Lower lobe of right lung (tissue), 2 donors: Measurements from ENCODE around the gene RGS7. TPM values are rescaled to one million over a fixed set of nuclear protein-coding genes. Genes with fewer than 3 reads are reported as not detected.
A peak's percentile ranks its signal among the peaks of the same experiment; 100 is the strongest.

Experiments
- ATAC-seq, 2 donors: fragments of 200-7000 bp; cut with Tn5 transposase; one replicate each; pipeline ENCODE4 v1.9.1; 2020 to 2022; ENCODE audit warnings: mild to moderate bottlenecking in 2 of 2, moderate library complexity in 2 of 2
- DNase-seq: peaks from one replicate; pipeline ENCODE4 v3.0.0-alpha.2; 2020
- H3K27ac ChIP-seq: fragments of 200-600 bp; one replicate; pipeline ENCODE4 v1.8.0; 2022
- H3K27me3 ChIP-seq: fragments of 200-600 bp; one replicate; pipeline ENCODE4 v1.8.0; 2022; ENCODE audit warnings: low read depth
- H3K36me3 ChIP-seq: fragments of 200-600 bp; one replicate; pipeline ENCODE4 v1.8.0; 2022; ENCODE audit warnings: mild to moderate bottlenecking
- H3K4me1 ChIP-seq: fragments of 200-600 bp; one replicate; pipeline ENCODE4 v1.8.0; 2022
- H3K4me3 ChIP-seq: fragments of 200-600 bp; one replicate; pipeline ENCODE4 v1.8.0; 2022; ENCODE audit warnings: mild to moderate bottlenecking
- H3K9me3 ChIP-seq: fragments of 200-600 bp; one replicate; pipeline ENCODE4 v1.8.0; 2022
- intact Hi-C: fragments of 100-400 bp; cut with DNase I; formaldehyde crosslinking; loops from one replicate; pipeline ENCODE4 v1.11.0; 2022
- total RNA-seq: library from RNA; stranded (reverse); fragmentation: NEBNext Ultra II Directional; extraction: Animal tissue kit (Norgen Biotek cat#: 25700); gene quantifications from one replicate; pipeline ENCODE4 v1.2.1, GENCODE V29; 2021
- TF ChIP-seq, protein P1 (sequence below): fragments of 200-600 bp; IDR thresholded peaks from one replicate; pipeline ENCODE4 v1.8.0; 2022; ENCODE audit warnings: antibody characterized with exemption, mild to moderate bottlenecking
- donor health status: DM: no; HTN: yes; CAD: no; lungs with severe emphysema.

Gene RGS7
- total RNA-seq, 1 donor from 2014 or later, result 0.21 TPM

DNA sequence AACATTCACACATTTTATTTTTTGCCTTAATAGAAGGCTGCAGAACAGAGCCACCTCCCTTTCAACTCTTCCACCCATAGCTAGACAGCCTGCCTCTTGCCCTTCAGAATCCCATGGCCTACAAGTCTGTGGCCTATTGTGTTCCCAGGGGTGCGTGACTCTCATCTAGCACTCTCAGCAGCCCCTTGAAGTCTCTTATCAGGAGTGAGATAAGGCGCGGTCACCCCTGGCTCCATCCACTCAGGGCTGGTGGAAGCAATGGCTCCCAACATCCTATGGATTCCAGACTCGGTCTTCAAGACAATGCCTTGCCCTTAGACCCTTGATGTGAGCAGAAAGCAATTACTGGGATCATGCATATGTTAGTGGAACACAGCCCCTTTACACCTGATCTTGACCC, 480.9 kb downstream of the RGS7 start:
- intact Hi-C loops, result no loop called here
- DNase-seq (no peak), ATAC-seq (peak in 1 of 2 donors; percentile 29)
- no peaks in the 10 kb centered on the region for H3K4me1 ChIP-seq
- no peaks in the 10 kb centered on the region for H3K27me3 ChIP-seq
- no peaks in the 10 kb centered on the region for H3K36me3 ChIP-seq
- H3K9me3 ChIP-seq, result no peaks in the 10 kb centered on the region
- TF ChIP-seq, protein P1, sequence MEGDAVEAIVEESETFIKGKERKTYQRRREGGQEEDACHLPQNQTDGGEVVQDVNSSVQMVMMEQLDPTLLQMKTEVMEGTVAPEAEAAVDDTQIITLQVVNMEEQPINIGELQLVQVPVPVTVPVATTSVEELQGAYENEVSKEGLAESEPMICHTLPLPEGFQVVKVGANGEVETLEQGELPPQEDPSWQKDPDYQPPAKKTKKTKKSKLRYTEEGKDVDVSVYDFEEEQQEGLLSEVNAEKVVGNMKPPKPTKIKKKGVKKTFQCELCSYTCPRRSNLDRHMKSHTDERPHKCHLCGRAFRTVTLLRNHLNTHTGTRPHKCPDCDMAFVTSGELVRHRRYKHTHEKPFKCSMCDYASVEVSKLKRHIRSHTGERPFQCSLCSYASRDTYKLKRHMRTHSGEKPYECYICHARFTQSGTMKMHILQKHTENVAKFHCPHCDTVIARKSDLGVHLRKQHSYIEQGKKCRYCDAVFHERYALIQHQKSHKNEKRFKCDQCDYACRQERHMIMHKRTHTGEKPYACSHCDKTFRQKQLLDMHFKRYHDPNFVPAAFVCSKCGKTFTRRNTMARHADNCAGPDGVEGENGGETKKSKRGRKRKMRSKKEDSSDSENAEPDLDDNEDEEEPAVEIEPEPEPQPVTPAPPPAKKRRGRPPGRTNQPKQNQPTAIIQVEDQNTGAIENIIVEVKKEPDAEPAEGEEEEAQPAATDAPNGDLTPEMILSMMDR, result no peak
- no peak overlapping the region for H3K27ac ChIP-seq
- H3K4me3 ChIP-seq, result no peak overlapping the region

DNA sequence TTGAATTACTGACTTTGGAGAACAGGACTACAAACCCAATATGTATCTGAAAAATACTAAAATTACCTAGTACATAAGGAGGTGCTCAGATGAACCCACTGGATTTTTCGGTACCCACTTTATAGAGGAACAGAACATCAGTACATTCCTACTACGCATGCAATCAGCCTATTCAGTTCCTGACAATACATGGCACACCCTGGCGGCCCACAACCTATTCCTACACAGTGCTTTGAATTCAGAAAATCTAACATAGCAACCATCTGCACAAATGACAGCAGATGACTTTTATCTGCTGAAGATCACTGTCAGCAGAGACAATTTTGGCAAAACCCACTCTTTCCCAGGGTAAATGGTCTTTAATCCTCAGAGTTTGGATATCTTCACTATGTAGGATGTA, 487.9 kb downstream of the RGS7 start:
- H3K9me3 ChIP-seq, result no peaks in the 10 kb centered on the region
- no peak overlapping the region for H3K4me3 ChIP-seq
- DNase-seq (no peak), ATAC-seq (no peak)
- H3K27me3 ChIP-seq, result no peaks in the 10 kb centered on the region
- no peaks in the 10 kb centered on the region for H3K4me1 ChIP-seq
- TF ChIP-seq, protein P1, result no peak
- no peaks in the 10 kb centered on the region for H3K36me3 ChIP-seq
- intact Hi-C loops, result no loop called here
- H3K27ac ChIP-seq, result no peak overlapping the region

DNA sequence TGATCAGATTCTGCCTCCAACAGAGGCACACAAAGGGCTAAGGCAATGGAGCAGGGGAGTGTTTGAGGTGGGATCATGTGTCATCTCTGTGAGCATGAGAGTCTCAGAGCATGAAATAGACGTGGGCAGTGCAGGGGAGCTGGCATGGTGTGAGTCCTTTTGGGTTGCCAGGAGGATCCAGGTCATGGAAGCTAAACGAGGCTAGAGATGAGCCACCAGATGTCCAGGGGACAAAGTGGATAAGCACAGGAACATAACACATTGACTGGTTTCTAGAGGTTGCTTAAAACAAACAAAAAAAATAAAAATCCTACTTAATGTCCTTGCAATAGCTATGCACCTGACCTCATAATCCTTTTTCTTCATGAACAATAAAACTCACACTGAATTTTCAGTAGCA, 490.3 kb downstream of the RGS7 start:
- H3K4me1 ChIP-seq, result no peaks in the 10 kb centered on the region
- H3K4me3 ChIP-seq, result no peak overlapping the region
- H3K9me3 ChIP-seq, result no peaks in the 10 kb centered on the region
- H3K27ac ChIP-seq, result no peak overlapping the region
- no peaks in the 10 kb centered on the region for H3K27me3 ChIP-seq
- no peaks in the 10 kb centered on the region for H3K36me3 ChIP-seq
- TF ChIP-seq, protein P1, result no peak
- ATAC-seq (no peak), DNase-seq (no peak)
- intact Hi-C loops, result no loop called here

DNA sequence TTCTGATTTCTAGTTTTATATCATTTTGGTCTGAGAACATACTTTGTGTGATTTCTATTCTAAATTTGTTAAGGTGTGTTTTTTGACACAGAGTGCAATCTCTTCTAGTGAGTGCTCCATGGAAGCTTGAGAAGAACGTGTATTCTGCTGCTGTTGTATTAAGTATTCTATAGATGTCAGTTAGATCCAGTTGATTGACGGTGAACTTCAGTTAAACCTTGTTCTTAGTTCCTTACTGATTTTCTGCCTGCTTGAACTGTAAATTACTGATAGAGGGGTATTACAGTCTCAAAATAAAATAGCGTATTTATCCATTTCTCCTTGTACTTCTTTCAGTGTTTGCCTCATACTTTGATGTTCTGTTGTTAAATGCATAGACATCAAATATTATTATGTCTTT, 497.0 kb downstream of the RGS7 start:
- Histone ChIP-seq H3K9me3 (no peaks in the 10 kb centered on the region), H3K27me3 (no peaks in the 10 kb centered on the region), H3K27ac (no peak overlapping the region), H3K4me3 (no peak overlapping the region), H3K4me1 (no peaks in the 10 kb centered on the region), H3K36me3 (no peaks in the 10 kb centered on the region)
- TF ChIP-seq, protein P1, result no peak
- intact Hi-C loops, result no loop called here
- ATAC-seq (no peak), DNase-seq (no peak)

DNA sequence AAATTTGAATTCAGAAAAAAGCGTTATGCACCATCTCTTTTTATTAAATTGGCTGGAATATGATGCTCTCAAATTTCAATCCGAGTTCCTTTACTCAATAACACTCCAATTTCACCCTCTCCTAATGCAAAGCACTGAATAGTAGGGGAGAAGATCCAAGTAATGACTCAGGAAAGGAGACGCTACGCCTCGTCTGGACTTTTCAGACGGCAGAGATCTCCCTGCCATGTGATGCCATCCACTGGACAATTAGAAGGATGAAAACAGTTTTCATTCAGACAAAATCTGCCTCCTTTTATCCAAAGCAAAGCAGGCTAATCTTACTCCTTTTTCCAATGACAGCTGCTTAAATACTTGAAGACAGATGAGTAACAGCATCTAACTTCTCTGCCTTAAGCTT, 502.6 kb downstream of the RGS7 start:
- intact Hi-C loops, result no loop called here
- Histone ChIP-seq H3K4me1 (no peaks in the 10 kb centered on the region), H3K36me3 (no peaks in the 10 kb centered on the region), H3K9me3 (no peaks in the 10 kb centered on the region), H3K27ac (no peak overlapping the region), H3K4me3 (no peak overlapping the region), H3K27me3 (no peaks in the 10 kb centered on the region)
- TF ChIP-seq, protein P1, result no peak
- ATAC-seq, result no peak
- DNase-seq, result no peak

DNA sequence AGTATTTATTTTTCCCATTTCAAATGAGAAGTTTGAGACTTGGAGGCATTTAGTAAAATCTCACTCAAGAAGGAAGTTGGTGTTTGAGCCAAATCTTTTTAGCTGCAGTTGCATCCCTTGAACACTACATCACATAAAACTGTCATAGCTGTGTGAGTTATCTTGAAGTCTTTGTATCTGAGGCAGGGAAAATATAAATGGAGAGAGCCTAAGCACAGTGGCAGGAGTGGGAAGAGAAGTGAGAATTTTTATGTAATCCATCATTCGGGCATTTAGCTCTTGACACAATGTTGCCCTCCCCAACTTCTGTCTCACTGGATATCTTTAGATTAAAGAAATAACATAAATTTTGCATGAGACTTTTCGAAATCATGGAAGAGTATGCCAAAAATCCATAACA, 509.7 kb downstream of the RGS7 start:
- Histone ChIP-seq H3K9me3 (no peaks in the 10 kb centered on the region), H3K4me1 (no peaks in the 10 kb centered on the region), H3K27ac (no peak overlapping the region), H3K27me3 (no peaks in the 10 kb centered on the region), H3K4me3 (no peak overlapping the region), H3K36me3 (no peaks in the 10 kb centered on the region)
- TF ChIP-seq, protein P1, result no peak
- DNase-seq, result no peak
- no peak for ATAC-seq
- intact Hi-C loops, result no loop called here
